ENCODE measurements around the gene IRF5. TPM values are rescaled to one million over a fixed set of nuclear protein-coding genes. Genes with fewer than 3 reads are reported as not detected.

The IRF5 gene
- total RNA-seq, 1 experiment from 2014 or later = 17.4 TPM

DNA sequence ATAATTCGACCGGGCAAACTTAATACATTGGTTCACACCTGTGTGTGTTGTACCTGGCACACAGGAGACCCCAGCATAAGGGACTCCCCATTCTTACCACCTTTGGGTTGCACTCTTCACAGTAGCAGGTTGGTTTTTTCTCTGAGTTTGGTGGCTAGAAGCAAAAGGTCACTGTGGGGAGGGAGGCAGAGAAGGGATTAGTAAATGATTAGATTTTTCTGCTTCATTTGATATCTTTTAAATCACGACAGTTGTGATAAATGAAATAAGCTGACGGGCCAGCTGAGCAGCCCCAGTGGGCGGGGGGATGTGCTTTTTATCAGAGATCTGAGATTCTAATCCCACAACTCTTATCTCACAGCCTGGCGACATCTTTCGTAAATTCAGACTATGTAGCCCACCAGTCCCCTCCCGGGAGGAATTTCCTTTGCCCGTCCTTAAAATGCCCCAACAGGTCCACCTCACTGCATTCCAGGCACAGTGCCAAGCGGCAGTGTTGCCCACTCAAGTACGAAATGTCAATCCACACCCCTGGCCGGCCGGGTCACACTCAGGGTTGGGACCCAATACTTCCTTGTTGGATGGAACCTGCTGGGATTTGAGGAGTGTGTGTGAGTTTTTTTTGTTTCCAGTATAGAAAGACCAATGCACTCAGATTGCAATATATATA, 16.7 kb upstream of the IRF5 start:
- DNase-seq (ENCODE audit: low spot score) = no peak

GRCh38 chr7:128921866-128922440, 15.8 kb upstream of the IRF5 start:
- no peak for DNase-seq (ENCODE audit: low spot score)

- no peak for DNase-seq (ENCODE audit: low spot score)
These were observed 15.0 kb upstream of the IRF5 start for GRCh38 chr7:128922496-128923410.

DNA sequence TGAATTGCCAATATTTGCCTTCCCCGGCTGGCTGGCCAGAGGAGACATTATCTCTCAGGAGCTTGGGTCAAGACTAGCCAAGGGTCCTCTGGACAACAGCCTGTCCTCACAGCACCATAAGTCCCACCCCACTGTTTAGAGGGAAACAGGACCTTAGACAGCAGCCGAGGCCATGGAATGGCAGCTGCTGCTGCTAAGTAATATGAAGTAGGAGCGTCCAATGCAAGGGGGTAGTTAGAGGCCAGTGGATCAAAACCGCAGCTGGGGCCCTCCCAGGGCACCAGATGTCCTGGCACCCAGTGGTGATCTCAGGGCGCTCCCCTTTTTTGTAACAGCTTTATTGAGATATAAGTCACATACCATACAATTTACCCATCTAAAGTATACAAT, 14.3 kb upstream of the IRF5 start:
- DNase-seq (ENCODE audit: low spot score) = no peak

- DNase-seq (ENCODE audit: low spot score) = no peak
These were observed 12.8 kb upstream of the IRF5 start for GRCh38 chr7:128924707-128925588.

GRCh38 chr7:128928159-128928813, 9.4 kb upstream of the IRF5 start:
- DNase-seq (ENCODE audit: low spot score) = no peak

- no peak for DNase-seq (ENCODE audit: low spot score)
These were observed 8.6 kb upstream of the IRF5 start for GRCh38 chr7:128928882-128929788.

DNA sequence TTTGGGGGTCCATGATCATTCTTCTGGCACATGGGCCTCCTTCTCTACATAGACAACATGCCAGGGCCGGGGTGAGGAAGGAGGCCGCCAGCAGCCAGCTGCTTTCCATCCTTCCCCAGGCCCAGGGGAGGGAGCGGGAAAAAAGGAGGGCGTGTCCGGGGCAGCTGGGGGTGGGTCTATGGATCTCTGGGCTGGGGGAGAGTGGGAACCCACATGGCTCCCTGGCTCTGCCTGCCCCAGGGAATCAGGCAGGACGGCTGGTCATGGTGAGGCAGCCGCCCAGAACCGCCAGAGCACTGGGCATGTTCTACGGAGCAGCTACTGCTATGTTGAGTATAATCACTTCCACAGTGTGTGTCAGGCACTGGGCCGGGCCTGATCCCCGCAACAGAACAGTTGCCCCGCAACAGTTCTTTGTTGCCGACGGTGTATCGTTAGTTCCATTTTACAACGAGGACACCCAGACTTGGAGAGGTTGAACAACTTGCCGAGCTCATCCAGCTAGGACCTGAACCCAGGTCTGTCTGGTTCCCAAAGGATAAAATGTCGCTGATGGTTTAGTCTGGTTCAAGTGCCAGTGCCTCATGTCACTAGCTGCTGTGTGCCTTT, 6.4 kb upstream of the IRF5 start:
- no peak for DNase-seq (ENCODE audit: low spot score)

DNA sequence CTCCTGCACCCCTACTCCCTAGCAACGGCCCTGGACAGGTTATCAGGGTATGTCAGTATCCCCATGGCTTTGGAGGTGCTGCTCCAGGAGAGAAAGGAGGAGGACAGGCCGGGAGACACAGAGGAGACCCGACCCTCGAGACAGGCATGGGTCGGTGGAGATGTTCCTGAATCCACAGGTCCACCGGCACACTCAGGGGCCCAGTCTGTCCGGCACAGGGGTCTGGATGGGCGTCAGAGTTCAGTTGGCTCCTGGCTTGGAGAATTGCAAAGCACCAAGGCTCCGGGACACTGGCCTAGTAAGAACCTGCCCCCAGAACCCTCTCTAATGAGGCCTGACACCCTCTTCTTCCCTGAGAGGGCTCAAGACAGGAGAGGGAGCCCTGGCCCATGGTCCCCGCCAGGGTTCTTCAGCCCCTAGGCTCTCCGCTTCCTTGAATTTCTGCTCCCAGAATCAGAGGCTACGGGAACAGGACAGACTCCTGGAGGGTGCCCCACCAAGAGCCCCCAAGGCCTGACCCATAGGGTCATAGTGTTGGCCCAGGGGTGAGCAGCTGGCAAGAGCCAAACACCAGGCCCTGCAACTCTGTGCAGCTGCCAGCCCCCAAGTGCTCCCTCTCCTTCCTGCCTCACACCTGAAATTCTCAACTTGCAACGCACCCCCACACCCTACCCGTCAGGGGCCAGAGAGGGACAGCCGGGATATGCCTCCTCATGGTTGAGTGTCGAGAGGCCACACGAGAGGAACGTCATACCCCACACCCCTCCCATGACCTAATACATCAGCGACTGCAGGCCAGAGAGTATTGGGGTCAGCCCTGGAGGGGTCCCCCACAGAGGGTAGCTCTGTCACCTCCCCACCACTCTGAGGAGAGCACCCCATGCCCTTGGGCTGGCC, 5.5 kb upstream of the IRF5 start:
- DNase-seq (ENCODE audit: low spot score) = no peak

- DNase-seq (ENCODE audit: low spot score) = no peak
These were observed 4.9 kb upstream of the IRF5 start for GRCh38 chr7:128932862-128933179.

GRCh38 chr7:128933180-128933891, 4.4 kb upstream of the IRF5 start:
- no peak for DNase-seq (ENCODE audit: low spot score)

DNA sequence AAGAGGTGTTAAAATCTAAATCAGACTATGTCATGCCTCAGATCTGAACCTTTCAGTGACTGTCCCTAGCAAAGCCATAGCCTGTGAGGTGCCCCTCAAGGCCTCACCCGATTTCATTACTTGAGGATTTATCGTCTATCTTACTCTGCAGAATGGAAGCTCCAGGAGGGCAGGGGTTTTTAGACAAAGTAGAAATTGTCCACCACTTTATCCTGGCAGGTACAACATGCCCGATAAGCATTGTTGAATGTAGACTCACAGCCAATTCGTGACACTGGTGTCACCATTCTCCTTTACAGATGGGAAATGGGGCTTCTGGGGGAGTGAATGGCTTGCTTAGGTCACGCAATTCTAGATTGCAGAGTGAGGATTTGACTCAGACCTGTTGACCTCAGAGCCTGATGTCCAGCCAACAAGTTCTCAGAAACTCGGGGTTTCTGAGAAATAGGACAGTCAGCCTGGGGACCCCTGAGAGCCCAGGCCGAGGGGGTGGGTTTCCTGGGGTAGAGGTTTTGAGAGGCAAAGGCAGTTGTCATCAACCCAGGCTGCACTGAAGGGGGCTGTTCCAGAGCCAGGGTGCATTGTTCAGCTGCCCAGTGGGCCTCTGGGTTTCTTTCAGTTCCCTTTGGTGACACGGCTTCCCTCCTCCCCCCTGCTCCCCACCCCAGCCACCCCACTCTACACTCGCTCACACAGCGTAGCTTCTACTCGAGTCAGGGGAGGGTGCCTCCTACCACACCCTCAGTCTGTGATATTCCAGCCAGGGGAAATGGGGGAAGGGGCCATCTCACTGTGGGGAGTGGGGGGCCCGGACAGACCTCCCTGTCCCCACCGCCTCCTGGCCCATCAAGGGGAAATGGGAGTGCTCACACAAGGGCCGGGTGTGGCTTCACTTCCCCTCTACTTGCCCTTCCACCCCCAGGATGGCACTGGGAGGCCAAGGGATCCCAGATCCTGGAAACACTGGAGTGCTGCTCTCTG, 3.1 kb upstream of the IRF5 start:
- no peak for DNase-seq (ENCODE audit: low spot score)

DNA sequence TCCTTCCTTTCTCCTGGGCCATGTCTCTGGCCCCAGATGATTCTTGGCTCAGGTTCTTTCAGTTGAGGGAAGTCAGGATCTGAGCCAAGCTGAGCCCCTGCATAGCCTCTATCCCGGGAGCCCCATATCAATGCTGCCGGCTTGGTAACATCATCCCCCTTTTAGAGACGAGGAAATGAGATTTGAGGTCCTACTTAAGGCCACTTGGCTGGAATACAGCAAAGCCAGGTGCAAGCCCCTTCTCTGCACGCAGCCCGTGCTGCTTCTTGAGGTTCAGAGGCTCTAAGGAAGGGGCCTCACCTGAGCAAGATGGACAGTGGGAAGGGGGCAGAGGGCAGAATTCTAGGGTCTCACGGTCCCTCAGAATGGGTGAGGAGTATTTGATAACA, 2.4 kb upstream of the IRF5 start:
- no peak for DNase-seq (ENCODE audit: low spot score)

- no peak for DNase-seq (ENCODE audit: low spot score)
These were observed 929 bp upstream of the IRF5 start for GRCh38 chr7:128936798-128937197.

DNA sequence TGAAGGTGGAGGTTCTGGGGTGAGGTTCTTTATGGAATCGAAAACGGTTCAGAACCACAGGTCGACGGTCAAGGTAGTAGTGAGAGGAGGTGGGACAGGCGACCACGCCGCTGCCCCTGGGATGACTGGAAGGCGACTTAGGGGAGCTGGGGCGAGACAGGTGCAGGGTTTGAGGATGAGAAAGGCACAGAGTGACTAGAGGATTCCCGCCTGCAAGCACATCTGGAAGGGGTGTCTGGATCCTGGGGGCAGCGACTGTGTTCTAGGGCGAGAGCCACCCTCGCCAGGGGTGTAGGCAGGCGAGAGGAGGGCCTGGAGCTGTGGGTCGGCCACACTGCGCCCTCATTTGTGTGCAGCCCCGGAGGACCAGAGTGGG, 468 bp upstream of the IRF5 start:
- no peak for DNase-seq (ENCODE audit: low spot score)

- DNase-seq (ENCODE audit: low spot score) = no peak
These were observed 882 bp downstream of the IRF5 start for GRCh38 chr7:128938544-128939074.

Data from A172 (cell line).